ENCODE results near the gene MTERF4.

GRCh38 chr2:241139531-241140444, 37.7 kb upstream of the MTERF4 start:
- TF ChIP-seq CTCF (conservative IDR thresholded peaks at IDR 0.05; ENCODE audit: low read length) = no peak
- no peak for TF ChIP-seq EZH2phosphoT487 (IDR thresholded peaks at IDR 0.05; ENCODE audit: borderline replicate concordance)
